Raji (cell line): ENCODE data around the gene SLC6A12.

Source experiments
- POLR2A ChIP-seq: IDR thresholded peaks from 2 replicates; pipeline ENCODE4 v1.6.1; 2011; ENCODE audit warnings: low read depth, low read length, control low read depth; ENCODE audit not compliant: insufficient read depth

The SLC6A12 gene

GRCh38 chr12:155646-156045 is 58.3 kb downstream of the SLC6A12 start:
- TF ChIP-seq POLR2A = no peak

GRCh38 chr12:155006-155405 is 59.0 kb downstream of the SLC6A12 start:
- no peak for TF ChIP-seq POLR2A

- no peak for TF ChIP-seq POLR2A
These were observed 59.9 kb downstream of the SLC6A12 start for GRCh38 chr12:154058-154457.

DNA sequence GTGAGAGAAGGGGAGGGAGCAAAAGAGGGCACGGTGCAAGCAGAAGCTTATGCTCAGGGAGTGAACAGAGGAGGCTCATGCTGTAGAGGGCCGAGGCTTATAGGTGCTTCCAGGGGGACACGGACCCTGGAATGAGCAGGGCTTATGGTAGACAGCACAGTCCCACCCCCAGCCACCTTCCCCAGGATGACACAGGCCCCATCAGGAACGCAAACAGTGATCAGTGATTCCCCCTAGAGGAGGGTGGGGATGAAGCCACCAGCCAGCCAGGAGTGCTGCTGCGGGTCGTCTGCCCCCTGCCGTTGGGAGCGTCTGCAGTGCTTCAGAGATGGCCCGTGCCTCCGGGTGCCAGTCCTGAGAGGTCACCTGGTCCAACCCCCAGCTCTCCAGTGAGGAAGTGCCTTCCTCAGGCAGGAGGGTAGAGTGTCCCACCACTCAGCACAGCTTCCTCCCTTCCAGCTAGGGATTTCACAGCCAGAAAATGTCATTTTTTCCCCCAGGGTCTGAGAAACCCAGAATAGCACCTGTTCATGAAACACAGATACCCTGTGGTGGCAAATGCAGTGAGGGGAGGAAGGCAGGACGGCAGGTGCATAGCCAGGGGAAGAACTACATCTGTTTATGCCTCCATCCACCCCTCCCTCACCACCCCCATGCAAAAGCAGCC is 60.7 kb downstream of the SLC6A12 start:
- no peak for TF ChIP-seq POLR2A

- no peak for TF ChIP-seq POLR2A
These were observed 61.5 kb downstream of the SLC6A12 start for GRCh38 chr12:152440-152839.

DNA sequence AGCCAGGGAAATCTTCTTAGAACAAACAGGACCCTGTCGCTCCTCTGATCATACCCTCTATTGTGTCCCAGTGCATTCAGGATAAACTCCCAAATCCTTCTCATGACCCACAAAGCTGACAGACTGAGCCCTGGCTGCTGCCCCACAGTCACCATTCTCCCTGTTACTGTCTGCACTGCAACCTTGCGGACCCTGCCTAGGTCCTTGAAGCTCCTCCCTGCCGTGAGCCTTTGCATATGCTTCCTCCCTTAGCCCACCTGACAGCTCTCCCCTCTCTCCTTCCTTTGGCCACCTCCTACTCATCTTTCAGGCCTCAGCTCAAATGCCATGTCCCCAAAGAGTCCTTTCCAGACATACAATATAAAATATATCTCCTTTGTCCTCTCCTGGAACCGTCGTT is 62.4 kb downstream of the SLC6A12 start:
- no peak for TF ChIP-seq POLR2A

DNA sequence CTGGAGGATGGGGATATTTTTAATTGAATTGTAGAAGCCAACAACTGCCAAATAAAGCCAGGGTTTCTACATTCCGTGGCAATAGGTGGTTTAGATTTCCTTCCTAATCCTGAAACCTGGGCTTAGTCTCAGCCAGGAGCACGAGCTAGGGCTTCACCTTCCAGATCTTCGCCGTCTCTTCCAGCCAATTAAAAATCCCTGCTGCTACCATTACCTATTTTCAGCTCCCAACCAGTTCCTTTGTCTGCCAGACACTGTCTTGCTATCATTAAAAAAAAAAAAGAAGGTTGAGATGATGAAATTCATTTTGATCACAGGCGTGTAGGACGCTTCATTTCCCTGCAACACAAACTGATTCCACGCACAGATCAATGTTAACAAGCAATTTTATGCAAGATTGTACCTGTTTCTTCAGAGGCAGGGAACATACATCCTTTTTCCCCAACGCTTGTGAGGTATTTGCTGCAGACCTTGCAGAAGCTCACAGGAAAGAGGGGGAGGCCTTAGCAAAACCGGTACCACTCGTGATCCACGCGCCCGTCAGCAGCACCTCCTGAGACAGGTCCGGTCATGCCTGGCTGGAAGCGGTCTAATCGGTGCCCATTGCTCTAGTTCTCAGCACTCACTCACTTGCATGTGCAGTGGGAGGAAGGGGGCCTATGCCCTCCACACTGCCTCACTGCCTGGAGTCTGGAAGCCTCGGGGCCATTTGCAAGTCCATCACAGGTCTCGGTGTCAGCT is 65.1 kb downstream of the SLC6A12 start:
- no peak for TF ChIP-seq POLR2A

DNA sequence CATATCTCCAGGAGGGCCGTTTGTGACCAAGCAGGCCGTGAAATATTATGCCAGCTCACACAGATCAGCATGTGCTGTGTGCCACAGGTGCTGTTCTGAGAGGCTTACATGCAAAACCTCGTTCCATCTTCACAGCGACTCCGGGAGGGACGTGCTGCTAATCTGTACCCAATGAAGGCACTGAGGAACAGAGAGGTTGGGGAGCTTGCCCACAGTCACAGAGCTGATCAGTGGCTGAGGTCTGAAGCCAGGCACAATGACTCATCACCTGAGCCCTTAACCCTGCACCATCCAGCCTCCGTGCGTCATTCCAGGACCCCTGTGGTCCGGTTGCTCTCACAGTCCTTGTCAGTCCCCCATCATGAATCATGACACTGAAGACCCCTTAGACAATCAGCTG is 66.7 kb downstream of the SLC6A12 start:
- no peak for TF ChIP-seq POLR2A

DNA sequence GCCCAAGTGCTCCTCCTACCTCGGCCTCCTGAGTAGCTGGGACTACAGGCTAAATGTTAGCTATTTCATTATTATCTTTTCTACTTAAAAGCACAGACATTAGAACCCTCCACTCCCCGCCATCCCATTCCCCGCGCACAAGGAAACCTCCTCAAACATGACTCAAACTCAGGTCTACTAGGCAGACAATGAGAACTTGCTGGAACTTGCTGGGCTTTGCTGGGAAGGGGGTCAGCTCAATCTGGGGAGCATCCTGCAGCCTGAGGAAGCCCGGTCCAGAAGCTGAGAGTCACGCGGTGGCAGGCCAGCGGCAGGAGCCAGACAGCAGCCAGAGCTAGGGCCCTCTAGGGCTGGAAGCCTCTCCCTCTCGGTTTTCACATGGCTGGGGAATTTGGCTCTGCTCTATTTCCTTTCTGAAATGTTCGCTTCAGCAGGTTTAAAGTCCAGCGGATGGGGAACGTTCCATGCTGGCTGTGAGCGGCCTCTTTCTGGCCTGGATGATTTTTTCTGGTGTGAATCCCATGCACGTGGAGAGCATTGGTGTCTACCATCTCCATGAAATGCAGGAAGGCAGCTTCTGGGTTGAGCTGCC is 68.5 kb downstream of the SLC6A12 start:
- no peak for TF ChIP-seq POLR2A

DNA sequence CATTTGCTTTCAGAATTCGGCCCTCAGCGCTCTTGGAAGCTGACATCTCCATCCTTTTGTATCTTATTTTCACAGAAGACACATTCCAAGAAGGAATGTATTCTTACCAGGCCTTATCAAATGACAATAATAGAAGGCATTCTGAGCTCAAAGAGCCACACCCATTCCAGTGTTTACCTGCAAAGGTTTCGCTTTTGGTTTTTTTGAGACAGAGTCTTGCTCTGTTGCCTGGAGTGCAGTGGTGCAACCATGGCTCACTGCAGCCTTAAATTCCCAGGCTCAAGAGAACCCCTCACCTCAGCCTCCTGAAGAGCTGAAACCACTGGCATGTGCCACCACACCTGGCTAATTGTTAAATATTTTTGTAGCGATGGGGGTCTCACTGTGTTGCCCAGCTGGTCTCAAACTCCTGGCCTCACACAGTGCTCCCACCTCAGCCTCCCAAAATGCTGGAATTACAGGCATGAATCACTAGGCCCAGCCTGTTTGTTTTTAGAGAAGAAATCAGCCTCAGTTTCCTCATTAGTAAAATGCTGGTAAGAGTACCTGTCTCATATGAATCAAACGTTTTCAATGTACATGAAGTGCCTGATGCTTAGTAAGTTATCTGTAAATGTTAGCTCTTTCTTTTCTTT is 69.2 kb downstream of the SLC6A12 start:
- TF ChIP-seq POLR2A = no peak

DNA sequence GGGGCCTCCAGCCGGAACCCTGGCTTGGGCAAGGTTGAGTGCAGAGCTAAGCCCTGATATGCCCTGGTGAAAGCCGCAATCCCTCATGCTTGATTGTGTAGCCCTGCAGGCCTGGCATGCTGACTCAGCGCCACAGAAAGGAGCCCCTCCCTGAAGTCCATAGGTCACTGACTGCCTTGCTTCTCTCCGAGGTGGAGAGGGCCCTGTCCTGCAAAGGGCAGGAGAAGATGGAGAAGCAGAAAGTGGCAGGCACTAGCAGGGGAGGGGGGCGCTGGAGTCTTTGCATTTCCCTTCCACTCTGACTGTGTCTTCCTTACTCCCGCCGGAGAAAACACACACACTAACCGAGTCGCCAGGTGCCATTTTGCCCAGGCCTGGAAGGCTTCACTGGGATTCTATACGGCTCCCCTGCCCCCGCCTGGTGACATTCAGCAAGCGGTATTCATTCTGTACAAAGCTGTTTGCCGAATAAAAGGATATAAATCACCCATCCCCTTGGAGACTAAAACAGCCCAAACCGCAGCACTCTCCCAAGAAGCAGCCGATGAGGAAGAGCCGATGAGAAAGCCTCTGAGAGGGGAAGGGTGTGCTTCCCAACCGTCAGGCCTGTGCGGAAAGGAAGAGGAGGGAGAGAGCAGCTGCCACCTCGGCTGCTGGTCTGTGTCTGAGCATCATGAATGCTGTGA is 69.8 kb downstream of the SLC6A12 start:
- no peak for TF ChIP-seq POLR2A

DNA sequence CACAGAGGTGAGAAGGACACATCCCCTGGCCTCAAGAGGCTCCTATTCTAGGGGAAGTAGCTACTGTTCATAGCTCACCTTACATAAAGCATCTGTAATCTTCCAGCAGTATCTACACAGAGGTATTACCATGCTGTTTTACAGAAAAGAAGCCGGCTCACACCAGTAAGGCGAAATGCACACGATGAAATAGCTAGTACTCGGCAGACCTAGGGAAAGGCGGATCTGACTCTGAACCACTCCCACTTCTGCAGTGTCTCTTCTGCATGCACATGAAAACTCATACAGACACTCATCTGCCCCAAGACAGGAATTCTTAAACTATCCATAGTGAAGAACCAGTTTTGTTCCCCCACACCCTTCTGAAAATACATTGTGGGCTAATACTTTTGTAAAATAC is 73.8 kb downstream of the SLC6A12 start:
- no peak for TF ChIP-seq POLR2A
